HG03571 (cell line): ENCODE measurements around the gene MMP24.
"Not testable (repeated sequence)": the region's sequence is repeated elsewhere in the genome, so short reads cannot be mapped to it uniquely, and the experiment has no call there.

Source experiments
- ATAC-seq: cut with Tn5 transposase; IDR thresholded peaks from one replicate; pipeline ENCODE4 v1.9.1; 2021; ENCODE audit not compliant: unreplicated experiment

MMP24 gene

DNA sequence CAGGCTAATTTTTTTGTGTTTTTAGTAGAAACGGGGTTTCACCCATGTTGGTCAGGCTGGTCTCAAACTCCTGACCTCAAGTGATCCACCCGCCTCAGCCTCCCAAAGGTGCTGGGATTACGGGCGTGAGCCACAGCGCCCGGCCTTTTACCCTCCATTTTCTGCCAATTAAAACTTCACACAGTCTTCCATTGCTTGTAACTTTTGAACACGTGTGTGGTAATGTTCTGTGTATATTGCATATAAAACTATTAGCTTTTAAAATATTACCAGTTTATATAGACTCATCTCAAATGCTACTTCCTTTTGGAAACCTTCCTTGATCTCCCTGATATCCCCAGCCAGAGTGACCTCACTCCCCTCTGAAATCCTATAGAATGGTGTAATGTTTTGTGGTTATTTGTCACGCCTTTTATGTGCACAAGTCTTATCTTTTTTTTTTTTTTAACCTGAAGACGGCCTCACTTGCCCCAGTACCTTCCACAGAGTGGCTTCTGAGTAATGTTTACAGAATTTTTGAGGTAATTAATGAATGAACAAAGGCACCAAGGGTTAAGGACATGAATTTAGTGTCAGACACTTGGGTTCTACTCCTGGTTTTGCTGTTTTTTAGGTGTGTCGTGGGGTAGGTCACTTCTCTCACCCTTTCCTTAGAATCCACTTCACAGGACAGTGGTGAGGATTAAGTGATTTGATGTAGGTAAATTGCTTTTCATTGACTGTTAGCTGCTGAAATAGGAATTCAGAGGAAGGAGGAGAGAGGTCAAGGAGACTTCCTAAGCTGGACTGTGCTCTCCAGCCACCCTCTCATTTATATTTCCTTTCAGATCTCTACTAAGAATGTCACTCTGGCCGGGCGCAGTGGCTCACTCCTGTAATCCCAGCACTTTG is 11.2 kb upstream of the MMP24 start:
- ATAC-seq, result no peak

DNA sequence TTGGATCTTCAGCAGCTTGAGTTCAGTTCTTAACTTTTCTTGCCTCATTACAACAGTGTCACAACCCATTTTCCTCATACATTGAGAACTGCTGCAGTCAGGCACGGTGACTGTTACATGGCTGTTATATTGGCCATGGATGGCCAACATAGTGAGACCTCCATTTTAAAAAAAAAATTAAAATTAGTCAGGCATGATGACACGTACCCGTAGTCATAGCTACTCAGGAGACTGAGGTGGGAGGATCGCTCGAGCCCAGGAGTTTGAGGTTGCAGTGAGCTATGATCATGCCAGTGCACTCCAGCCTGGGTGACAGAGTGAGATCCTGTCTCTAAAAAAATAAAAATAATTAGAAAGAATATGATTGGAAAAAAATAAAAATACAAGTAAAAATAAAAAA is 9.9 kb upstream of the MMP24 start:
- no peak for ATAC-seq

- no peak for ATAC-seq
Measured at GRCh38 chr20:35223941-35224340, 2.5 kb upstream of the MMP24 start.

GRCh38 chr20:35224536-35224935 is 2.0 kb upstream of the MMP24 start:
- no peak for ATAC-seq

DNA sequence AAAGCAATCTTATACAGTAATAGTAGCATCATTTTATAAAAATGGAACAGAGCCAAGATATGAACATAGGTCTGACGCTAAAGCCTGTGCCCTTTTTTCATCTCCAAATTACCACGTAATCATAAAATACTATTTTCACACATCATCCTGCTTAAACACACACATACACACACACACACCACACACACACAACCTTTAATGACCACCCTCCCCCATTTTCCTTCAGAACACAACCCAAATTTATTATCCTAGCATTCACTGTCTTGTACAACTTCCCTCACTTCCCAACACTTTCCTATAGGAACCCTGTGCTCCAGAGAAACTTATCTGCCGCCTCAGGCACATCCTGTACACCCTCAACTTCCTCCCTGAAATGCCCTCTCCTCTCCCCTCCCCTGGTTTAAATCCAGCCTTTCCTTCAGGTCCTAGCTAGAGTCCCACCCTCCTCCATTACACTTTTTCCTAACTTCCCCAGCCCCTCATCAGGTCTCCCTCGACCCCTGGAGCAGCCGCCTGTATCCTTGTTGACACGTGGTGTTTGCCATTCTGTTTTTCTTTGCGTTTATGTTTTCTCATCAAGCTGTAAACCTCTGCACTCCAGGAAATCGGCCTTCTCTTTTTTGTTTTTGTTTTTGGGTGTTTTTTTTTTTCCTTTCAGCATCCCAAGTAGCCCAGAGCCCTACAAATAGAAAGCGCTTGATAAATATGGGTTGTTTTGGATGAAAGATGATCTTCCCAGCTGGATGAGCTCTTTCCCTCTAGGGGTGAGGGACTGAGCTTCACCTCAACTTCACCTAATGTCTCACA is 968 bp upstream of the MMP24 start:
- no peak for ATAC-seq

DNA sequence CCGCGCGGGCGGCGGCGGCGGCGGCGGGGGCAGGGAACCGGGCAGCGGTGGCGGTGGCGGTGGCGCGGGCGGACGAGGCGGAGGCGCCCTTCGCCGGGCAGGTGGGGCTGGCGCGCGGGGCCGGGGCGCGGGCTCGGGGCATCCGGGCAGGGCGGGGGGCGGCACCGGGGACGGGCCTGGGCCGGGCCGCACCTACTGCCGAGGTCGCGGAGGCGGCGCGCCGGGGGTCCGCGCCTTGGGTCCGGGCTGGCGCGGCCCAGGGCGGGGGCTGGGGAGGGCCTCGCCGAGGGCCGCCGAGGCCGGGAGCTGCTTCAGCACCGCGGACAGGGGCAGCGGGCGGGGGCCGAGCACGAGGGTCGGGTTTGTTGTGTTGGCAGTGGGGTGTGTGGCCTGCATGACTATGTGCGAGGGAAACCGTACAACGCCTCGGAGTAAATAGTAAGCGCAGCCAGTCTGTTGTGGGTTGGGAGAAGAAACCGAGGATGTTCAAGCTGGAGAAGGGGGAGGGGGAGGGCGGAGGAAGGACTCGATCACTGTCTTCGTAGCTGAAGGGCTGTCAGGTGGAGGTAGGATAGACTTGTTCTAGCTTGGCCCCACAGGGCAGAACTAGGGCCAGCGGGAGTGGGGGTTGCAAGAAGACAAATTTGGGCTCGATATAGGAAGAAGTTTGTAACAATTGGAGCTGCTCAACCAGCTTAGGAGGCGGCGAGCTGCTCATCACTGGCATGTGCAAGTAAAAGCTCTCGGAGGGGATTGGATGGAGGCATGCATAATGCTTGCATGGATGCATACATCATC is 593 bp downstream of the MMP24 start:
- ATAC-seq, result no peak

GRCh38 chr20:35232575-35232974 is 6.1 kb downstream of the MMP24 start:
- ATAC-seq, result no peak

DNA sequence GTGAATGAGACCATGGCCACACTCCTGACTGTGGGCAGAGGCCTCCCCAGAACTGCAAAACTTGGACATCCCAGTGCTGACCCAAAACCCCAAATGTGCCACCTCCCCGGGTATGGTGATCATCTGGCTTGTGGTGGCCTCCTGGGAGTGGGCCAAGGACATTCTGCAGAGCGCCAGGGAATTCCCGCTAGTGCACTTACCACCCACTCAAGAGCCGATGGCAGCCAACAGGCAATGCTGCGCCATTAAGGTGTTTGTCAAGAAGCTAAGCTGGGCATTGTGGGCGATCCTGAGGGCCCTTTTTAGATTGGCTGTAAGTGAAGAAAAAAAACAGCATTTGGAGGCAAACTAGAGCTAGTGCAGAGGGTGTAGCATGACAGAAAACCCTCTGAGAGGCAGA is 9.4 kb downstream of the MMP24 start:
- ATAC-seq, result no peak

GRCh38 chr20:35237486-35237885 is 11.0 kb downstream of the MMP24 start:
- no peak for ATAC-seq

DNA sequence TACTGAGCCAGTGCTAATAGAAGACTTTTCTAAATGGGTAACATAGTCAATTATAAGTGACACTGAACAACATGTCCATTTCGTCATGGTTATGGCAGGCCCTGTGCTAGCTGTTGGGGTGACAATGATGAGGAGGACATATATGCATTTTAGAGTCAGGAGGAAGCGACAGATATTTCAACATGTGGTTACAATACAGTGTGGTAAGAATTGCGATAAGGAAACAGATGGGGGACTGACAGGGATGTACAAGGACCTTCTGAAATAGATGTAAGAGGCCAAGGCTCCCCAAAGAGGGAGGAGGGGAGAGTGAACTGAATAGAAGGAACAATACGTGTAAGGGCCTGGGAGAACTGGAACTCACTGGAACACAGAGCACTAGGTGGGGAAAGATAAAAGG is 11.7 kb downstream of the MMP24 start:
- ATAC-seq, result no peak

GRCh38 chr20:35238735-35239134 is 12.2 kb downstream of the MMP24 start:
- ATAC-seq, result no peak

GRCh38 chr20:35240083-35240810 is 13.8 kb downstream of the MMP24 start:
- ATAC-seq, result no peak

DNA sequence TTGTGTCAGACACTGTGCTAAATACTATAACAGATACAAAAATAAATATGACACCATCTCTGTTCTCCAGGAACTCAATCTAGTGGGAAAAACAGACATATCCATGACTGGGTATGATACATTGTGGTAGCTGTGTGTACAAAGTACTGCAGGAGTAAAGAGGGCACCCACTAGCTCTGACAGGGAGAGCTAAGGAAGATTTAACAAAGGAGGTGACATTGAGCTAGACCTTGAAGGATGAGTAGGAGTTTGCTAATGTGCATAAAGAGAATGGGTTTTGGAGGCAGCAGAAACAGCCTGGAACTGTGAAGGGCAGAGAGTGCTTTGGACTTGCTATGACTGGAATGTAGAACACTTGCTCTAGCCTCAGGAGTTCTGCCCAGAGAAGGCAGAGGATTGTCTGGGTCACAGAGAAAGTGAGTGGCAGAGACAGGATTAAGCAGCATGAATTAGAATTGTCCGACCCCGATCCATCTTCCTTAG is 14.4 kb downstream of the MMP24 start:
- no peak for ATAC-seq

DNA sequence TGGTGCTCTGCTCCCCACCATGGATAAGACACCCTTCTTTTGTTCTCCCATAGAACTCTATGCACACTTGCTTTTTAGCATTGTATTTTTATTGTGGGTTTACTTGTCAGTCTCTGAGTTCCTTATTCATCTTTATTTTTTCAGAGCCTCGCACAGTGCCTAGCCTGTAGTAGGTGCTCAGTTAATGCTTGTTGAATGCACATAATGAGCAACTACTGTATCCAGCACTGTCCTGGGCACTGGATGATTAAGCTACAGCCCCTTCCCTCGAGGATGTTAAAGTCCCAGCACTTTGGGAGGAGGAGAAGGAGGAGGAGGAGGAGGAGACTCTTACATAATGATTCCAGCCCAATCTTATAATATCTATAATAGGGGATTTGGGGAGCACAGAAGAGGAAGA is 16.8 kb downstream of the MMP24 start:
- ATAC-seq, result no peak

- no peak for ATAC-seq
Measured at GRCh38 chr20:35243986-35244385, 17.5 kb downstream of the MMP24 start.

DNA sequence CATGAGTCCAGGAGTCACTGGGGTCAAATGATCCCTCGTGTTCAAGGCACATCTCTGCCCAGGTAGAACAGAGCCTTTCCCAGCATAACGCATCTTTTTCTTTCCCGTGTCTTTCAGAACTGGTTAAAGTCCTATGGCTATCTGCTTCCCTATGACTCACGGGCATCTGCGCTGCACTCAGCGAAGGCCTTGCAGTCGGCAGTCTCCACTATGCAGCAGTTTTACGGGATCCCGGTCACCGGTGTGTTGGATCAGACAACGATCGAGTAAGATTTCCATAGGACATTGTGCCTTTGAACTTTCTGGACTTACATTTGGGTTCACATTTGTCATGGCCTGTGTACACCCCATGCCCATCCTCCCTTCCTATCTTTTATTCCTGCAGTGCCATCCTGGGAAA is 20.2 kb downstream of the MMP24 start:
- ATAC-seq, result no peak

- no peak for ATAC-seq
Measured at GRCh38 chr20:35248641-35249475, 22.4 kb downstream of the MMP24 start.

GRCh38 chr20:35251613-35251940 is 25.1 kb downstream of the MMP24 start:
- no peak for ATAC-seq

DNA sequence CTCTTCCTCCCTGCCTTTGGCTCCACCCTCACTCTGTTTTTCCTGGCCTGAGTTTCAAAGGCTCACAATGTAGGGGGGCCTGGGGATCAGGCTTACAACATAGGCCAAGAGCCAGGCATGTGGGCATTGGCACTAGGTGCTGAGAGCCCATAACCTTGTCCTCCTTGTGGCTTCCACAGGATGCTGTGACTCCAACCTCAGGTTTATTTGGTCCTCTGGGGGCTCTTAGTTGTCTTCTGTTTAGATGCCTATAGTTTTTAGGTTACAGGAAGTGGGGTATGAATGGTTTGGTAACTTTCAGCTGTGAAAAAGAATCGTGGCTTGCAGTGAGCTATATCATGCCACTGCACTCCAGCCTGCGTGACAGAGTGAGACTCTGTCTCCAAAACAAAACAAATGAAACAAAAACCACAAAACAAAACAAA is 25.6 kb downstream of the MMP24 start:
- ATAC-seq, result peak; percentile 81

- not testable (repeated sequence) for ATAC-seq
Measured at GRCh38 chr20:35252598-35252997, 26.1 kb downstream of the MMP24 start.
